HG02884 (cell line): ENCODE results near the gene KRTAP5-9.
"Not testable (repeated sequence)": the region's sequence is repeated elsewhere in the genome, so short reads cannot be mapped to it uniquely, and the experiment has no call there.

Experiments used
- ATAC-seq: cut with Tn5 transposase; IDR thresholded peaks from one replicate; pipeline ENCODE4 v1.9.1; 2021; ENCODE audit warnings: mild to moderate bottlenecking, moderate library complexity; ENCODE audit not compliant: unreplicated experiment

The KRTAP5-9 gene

DNA sequence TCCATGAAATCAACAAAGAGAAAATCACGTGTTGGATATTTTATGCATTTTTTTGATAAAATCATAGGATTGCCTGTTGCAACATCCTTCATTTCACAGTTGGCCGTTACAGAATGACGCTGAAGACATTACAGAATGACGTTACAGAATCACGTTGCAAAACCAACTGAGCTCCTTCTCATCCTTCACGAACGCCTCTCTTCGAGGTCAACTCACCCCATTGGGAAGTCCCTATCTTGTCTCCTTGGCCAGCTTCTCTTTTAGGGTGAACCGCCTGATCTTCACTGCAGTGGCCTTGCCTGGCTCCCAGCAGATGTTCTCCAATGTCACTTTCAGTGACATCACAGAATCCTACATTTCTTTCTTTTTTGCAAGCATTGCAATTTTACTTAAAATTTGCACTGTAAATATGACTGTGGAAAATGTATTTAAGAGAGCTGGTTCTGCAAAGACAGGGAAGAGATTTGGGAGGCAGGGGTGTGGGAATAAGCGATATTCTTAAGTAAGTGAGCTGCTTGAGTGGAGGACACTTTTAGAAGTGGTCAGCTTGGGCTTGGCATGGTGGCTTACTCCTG lies 16.1 kb upstream of the KRTAP5-9 start:
- ATAC-seq, result no peak

DNA sequence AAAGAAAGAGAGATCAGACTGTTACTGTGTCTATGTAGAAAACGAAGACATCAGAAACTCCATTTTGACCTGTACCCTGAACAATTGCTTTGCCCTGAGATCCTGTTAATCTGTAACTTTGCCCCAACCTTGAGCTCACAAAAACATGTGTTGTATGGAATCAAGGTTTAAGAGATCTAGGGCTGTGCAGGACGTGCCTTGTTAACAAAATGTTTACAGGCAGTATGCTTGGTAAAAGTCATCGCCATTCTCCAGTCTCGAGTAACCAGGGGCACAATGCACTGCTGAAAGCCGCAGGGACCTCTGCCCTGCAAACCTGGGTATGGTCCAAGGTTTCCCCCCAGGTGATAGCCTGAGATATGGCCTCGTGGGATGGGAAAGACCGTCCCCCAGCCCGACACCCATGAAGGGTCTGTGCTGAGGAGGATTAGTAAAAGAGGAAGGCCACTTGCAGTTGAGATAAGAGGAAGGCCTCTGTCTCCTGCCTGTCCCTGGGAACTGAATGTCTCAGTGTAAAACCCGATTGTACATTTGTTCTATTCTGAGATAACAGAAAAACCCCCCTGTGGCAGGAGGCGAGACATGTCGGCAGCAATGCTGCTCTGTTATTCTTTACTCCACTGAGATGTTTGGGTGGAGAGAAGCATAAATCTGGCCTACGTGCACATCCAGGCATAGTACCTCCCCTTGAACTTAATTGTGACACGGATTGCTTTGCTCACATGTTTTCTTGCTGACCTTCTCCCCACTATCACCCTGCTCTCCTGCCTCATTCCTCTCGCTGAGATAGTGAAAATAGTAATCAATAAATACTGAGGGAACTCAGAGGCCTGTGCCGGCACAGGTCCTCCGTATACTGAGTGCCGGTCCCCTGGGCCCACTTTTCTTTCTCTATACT lies 13.3 kb upstream of the KRTAP5-9 start:
- not testable (repeated sequence) for ATAC-seq

DNA sequence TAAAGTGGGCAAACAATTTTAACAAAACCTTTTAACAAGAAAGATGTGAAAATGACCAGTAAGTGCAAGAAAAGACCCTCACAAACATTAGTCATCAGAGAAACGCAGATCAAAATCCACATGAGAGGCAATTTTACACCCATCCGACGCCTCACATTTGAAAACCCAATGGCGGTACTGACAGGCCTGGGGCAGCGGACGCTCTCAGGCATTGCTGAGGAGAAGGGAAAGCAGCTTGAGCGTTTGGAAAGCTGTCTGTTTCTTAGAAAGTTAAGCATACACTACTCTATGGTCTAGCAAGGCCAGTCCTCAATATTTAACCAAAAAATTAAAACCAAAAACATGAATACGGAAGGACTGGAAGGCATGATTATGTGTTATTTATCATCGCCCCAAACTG lies 12.4 kb upstream of the KRTAP5-9 start:
- no peak for ATAC-seq

DNA sequence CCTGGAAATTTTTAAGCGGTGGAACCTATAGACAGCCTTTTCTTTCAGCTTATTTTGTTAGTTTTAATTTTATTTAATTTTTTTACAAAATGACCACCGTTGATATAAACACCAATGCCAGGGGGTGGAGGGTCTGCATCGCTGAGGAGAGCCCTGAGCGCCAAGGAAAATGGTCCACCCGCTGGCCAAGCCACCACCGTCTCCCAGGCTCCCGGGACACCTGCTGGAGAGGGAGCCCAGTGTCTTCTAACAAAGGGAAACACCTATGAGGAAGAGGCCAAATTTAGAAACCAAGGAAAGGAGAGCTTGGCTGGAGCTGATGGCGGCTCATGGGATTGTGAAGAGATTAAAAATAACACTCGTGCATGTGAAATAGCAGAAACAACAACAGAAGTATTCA lies 10.7 kb upstream of the KRTAP5-9 start:
- ATAC-seq, result no peak

DNA sequence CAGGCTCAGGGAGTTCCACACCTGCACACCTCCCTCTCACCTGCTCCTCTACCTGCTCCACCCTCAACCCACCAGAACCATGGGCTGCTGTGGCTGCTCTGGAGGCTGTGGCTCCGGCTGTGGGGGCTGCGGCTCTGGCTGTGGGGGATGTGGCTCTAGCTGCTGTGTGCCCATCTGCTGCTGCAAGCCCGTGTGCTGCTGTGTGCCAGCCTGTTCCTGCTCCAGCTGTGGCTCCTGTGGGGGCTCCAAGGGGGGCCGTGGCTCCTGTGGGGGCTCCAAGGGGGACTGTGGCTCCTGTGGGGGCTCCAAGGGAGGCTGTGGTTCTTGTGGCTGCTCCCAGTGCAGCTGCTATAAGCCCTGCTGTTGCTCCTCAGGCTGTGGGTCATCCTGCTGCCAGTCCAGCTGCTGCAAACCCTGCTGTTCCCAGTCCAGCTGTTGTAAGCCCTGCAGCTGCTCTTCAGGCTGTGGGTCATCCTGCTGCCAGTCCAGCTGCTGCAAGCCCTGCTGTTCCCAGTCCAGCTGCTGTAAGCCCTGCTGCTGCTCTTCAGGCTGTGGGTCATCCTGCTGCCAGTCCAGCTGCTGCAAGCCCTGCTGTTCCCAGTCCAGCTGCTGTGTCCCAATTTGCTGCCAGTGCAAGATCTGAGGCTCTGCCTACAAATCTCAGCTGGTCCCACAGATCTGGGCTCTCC lies 10.1 kb upstream of the KRTAP5-9 start, which contains the start of gene KRTAP5-8:
Gene KRTAP5-8 (plus strand): TSS at position 49 of the 689 bp plus-strand sequence. CDS start 31 bp downstream, at position 80.
- not testable (repeated sequence) for ATAC-seq

DNA sequence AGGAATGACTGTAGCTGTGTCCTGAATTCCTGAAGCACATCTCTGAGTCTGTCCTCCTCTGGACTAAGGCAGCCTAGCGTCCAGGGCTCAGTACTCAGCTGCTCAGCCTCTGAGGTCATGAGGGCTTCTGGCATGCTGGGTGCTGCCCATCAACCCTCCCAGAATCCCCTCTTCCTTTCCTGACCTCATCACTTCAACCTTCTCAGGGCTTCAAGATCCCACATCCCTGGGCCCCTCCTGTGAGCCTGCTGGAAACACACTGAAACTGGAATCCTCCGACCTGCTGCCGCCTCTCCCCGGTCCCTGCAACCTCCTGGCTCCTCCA lies 9.6 kb upstream of the KRTAP5-9 start:
- ATAC-seq, result no peak

DNA sequence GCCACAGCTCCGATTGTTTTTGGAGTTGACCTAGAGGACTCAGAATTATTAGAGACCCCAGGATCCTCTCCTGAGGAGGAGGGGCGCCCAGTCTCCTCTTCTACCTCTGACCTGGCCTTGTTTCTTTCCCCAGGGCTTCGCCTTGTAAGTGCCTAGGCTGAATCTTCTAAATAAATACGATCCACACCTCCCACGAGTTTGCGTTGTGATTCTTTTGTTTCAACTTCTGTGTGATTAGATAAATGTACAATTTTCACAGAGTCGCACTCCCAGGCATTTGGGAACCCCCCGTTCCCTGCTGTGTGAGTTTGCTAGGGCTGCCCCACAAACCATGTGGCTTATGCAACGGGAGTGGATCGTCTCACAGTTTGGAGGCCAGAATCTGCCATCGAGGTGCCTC lies 9.2 kb upstream of the KRTAP5-9 start:
- no peak for ATAC-seq

DNA sequence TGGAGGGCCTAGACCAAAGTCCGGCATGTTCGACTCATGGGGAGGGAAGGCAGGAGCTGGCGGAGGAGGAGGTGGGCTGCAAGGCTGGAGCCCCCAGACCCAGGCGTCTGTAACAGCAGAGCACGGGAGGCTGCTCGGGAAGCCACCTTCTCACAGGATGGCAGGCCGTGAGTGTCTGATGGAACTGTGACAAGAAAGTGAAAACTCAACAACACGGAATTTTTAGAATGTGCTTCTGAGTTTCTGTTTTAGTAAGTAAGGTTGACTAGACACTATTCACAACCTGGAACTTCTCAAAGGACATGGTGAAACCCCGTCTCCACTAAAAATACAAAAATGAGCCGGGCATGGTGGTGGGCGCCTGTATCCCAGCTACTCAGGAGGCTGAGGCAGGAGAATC lies 8.2 kb upstream of the KRTAP5-9 start:
- not testable (repeated sequence) for ATAC-seq

DNA sequence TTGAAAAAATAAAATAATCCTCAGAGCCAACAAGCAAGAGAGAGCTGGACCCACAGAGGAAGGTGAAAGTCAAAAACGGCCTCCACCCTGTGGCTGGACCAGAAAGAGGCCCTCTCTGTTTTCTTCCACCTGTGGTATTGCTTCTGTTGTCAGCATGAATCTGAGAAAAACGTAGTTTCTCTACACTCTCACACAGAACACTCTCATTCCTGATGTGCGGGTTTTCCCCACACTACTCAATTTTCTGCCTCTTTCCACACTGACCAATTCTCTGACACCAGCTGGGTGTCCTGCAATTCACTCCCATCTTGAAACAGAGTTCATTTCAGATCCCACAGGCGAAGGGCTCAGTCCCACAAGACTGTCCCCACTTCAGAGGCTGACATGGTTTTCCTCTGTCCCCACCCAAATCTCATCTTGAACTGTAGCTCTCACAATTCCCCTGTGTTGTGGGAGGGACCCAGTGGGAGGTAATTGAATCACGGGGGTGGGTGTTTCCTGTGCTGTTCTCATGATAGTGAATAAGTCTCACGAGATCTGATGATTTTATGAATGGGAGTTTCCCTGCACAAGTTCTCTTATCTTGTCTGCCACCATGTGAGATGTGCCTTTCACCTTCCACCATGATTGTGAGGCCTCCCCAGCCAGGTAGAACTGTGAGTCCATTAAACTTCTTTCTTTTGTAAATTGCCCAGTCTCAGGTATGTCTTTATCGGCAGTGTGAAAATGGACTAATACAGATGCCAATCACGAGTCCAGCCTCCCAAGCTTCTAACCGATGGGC lies 7.5 kb upstream of the KRTAP5-9 start:
- not testable (repeated sequence) for ATAC-seq

DNA sequence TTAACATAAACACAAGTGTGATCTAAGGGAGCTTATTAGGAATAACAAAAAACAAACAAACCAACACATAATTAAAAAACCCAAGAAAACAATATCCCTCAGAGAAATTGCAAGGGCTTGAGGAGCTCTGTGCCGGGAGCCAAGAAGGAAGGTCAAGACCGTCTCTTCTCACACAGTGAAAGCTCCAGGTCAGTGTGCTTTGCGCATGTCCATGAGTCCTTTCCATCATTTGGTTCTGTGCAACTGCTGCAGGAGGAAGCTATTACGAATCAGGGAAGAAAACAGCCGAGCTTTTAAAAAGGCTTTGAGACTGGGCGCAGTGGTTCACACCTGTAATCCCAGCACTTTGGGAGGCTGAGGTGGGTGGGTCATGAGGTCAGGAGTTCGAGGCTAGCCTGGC lies 5.8 kb upstream of the KRTAP5-9 start:
- no peak for ATAC-seq

DNA sequence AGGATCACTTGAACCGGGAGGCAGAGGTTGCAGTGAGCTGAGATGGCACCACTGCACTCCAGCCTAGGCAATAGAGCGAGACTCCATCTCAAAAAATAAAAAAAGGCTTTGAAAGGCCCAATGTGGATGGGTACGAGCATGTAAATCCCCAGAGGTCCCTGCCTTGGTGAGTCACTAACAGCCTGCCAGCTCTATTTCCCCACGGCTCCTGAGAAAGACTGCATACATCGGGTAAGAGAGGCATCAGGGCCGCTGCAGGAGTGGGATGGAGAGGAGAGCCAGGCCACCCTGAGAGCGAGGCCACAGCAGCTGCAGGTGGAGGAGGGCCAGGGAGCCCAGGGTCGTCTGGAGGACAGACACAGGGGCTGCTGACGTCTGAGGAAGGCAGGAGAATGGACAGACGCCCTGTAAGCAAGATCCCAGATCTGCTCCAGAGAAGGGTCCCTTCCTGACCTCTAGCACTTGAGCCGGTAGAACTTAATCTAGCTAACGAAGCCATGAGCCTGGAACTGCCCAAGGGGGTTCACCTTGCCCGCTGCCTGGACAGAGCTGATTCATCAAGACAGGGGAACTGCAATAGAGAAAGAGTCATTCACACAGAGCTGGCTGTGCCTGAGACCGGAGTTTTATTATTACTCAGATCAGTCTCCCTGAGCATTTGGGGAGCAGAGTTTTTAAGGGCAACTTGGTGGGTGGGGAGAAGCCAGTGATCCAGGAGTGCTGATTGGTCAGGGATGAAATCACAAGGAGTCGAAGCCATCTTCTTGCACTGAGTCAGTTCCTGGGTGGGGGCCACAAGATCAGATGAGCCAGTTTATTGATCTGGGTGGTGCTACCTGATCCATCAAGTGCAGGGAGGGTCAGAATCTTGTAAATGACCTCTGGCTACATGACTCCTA lies 5.1 kb upstream of the KRTAP5-9 start:
- no peak for ATAC-seq

DNA sequence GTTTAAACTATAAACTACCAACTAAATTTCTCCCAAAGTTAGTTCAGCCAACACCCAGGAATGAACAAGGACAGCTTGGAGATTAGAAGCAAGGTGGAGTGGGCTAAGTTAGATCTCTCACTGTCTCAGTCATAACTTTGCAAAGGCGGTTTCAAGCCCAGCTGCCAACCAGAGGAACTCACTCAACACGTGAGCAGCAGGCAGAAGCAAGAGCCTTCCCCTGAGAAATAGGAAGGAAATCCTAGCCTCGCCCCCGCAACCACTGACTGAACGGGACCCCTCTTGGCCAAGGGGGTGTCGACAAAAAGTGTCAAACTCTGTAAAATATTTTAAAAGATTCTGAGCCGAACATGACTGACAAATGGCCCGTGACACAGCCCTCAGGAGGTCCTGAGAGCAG lies 4.4 kb upstream of the KRTAP5-9 start:
- no peak for ATAC-seq

DNA sequence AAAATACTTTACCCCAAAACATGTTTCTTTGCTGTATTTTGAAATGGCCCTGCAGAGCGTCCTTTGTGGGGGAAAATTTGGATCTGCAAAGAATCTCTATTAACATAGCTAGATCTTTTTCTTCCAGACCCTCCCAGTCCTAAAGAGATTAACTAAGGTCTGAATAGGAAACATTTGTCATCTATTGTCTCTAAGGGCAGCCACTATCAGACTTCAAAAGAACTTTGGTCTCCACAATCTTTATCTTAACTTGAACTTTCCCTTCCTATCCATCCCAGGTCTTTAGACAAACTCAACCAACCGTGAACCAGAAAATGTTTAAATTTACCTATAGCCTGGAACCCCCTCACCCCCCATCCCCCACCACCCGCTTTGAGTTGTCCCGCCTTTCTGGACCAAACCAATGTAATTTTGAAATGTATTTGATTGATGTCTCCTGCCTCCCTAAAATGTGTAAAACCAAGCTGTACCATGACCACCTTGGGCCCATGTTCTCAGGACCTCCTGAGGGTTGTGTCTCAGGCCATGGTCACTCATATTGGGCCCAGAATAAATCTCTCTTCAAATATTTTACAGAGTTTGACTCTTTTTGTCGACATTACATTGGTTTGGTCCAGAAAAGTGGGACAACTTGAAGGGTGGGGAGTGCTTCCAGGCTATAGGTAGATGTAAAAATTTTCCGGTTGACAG lies 3.5 kb upstream of the KRTAP5-9 start:
- ATAC-seq, result no peak

DNA sequence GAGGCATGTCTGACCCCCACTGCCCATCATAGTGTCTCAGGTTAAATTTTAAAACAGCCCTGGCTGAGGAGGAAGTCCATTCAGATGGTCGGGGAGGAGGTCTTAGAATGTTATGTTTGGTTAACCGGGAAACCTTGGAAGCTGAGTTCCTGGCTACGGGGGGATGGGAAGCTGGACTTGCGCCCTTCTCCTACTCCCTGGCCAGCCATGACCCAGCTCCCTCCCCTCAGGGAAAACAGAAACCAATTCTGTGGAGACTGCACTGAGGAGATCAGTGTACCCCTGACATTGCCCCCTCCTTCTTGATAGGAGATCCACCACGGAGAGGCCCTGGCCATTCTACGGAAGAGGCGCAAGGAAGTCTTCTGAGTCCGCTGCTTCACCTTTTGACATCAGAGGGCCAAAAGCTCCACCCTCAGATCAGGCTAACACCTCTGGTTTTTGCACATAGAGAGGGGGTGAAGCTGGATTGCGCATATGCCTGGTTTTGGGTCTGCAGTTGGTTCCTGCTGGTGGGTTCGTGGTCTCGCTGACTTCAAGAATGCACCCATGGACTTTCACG lies 2.7 kb upstream of the KRTAP5-9 start:
- no peak for ATAC-seq

DNA sequence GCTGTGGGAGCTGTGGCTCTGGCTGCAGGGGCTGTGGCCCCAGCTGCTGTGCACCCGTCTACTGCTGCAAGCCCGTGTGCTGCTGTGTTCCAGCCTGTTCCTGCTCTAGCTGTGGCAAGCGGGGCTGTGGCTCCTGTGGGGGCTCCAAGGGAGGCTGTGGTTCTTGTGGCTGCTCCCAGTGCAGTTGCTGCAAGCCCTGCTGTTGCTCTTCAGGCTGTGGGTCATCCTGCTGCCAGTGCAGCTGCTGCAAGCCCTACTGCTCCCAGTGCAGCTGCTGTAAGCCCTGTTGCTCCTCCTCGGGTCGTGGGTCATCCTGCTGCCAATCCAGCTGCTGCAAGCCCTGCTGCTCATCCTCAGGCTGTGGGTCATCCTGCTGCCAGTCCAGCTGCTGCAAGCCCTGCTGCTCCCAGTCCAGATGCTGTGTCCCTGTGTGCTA lies 514 bp downstream of the KRTAP5-9 start:
- ATAC-seq, result no peak

DNA sequence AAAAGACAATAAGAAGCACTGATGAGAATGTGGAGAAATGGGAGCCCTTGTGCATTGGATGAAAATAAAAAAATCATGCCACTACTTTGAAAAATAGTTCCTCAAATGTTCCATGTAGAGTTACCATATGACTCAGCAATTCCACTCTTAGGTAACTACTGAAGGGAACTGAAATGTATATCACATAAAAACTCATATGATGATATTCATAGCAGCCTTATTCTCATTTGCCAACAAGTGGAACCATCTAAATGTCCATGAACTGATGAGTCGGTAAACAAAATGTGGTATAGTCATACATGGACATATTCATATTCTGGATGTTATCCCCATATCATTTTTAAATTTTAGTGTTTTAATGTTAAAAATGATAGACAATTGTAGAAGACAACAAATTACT lies 3.5 kb downstream of the KRTAP5-9 start:
- ATAC-seq, result no peak

DNA sequence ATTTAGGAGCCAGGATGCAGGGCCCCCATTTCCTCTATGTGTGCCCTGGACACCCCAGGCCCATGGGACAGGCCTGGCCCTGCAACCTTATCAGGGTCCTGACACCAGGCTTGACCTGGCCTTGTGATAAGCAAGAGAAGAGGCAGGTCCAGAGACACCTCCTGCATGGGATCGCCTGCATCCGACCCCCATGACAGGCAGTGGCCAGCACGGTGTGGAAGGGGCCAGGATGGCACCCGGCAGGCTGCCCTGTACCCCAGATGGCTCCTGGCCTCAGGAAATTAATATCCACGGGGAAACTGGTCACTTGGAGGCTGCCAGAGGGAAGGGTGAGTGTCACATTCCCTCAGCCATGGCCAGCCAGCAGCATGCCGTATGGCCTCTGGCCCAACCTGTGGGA lies 6.8 kb downstream of the KRTAP5-9 start:
- no peak for ATAC-seq

DNA sequence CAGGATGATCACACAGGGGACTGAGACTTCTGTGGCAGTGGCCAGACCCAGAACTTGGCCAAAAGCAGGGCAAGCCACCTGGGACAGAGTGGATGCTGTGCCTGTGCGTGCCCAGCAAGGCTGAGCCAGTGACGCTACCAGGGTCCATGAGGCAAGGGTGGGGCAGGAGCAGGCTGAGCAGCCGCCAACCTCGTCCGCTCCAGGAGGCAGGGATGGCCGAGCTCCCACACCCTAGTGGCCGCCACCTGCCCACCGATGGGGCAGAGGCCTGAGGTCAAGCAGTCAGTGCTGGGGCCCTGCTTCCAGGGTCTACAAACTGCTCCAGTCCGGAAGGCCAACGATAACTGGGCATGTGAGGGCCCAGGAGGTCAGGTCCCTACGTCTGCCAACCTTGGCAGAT lies 7.3 kb downstream of the KRTAP5-9 start:
- ATAC-seq, result no peak

DNA sequence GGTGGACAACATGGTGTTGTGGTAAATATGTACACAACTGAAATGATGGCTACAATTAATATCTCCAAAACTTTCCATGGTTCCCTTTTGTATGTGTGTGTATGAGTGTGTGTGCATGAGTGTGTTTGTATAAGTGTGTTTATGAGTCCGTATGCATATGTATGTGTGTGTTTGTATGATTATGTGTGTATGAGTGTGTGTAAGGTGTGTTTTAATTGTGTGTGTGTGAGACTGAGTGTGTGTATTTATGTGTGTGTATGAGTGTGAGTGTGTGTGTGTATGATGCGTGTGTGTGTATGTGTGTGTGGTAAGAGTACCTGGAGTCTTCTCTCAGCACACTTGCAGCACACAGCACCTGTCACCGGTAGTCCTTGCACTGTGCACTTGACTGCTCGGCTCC lies 7.8 kb downstream of the KRTAP5-9 start:
- ATAC-seq, result no peak
